GM19463 (cell line): Measurements from ENCODE around the gene MTAP.
A peak's percentile ranks its signal among the peaks of the same experiment; 100 is the strongest.

Source experiments
- ATAC-seq: cut with Tn5 transposase; IDR thresholded peaks from one replicate; pipeline ENCODE4 v1.9.1; 2021; ENCODE audit warnings: mild to moderate bottlenecking, moderate library complexity; ENCODE audit not compliant: unreplicated experiment

MTAP gene

DNA sequence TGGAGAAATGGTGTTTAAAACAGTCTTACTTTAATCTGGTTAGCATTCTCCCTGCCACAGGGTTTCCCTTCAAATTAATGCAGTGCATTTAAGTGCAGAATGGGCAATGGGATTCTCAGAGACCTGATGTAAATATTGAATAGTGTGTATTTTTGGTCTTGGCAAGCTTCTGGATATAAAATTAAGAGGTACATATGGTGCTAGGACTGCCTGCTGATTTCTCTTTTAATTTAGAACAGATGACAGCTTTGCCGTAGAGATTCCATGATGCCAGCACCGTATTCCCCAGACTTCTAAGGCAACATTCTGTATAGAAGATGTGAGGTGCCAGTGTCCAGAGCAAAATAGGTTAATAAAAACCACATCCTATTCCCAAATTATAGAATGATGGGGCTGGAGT, 1.9 kb downstream of the MTAP start:
- ATAC-seq = no peak

GRCh38 chr9:21804791-21805190, 2.4 kb downstream of the MTAP start:
- ATAC-seq = no peak

GRCh38 chr9:21806644-21807043, 4.2 kb downstream of the MTAP start:
- no peak for ATAC-seq

DNA sequence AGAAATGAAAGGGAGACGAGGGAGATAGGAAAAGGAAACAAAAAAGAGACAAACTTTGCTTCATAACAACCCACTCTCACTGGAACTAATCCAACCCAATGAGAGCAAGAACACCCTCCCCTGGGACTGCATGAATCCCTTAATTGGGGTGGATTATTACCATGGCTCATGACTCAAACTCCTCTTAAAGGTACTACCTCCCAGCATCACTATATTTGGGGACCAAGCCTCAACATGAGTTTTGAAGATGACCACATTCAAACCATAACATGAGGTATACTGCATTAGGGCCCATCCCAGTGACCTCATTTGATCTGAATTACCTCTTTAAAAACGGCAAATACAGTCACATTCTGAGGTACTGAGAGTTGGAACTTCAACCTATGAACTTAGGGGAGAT, 8.0 kb downstream of the MTAP start:
- no peak for ATAC-seq

- no peak for ATAC-seq
These were observed 8.4 kb downstream of the MTAP start for GRCh38 chr9:21810881-21811280.

GRCh38 chr9:21811914-21812313, 9.5 kb downstream of the MTAP start:
- no peak for ATAC-seq

DNA sequence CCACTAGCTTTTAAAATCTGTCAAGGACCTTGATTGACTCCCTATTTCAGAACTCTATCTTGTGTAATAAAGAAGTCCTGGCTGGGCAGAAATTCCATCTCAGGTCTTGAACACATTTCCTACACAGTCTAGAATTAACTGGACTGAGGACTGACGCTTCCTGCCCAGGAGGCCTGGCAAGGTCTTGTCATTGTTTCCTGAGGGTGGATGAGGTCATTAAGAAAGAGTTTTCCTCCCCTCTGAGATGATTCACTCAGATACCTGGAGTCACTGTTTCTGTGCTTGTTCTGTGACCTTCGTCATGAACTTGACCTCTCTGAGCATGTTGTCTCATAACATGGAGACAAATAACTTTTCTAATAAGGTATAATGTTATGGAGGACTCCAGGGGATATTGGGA, 10.0 kb downstream of the MTAP start:
- no peak for ATAC-seq

- ATAC-seq = peak; percentile 55
These were observed 10.6 kb downstream of the MTAP start for GRCh38 chr9:21812946-21813568.

- peak; percentile 39 for ATAC-seq
These were observed 11.4 kb downstream of the MTAP start for GRCh38 chr9:21813575-21814473.

DNA sequence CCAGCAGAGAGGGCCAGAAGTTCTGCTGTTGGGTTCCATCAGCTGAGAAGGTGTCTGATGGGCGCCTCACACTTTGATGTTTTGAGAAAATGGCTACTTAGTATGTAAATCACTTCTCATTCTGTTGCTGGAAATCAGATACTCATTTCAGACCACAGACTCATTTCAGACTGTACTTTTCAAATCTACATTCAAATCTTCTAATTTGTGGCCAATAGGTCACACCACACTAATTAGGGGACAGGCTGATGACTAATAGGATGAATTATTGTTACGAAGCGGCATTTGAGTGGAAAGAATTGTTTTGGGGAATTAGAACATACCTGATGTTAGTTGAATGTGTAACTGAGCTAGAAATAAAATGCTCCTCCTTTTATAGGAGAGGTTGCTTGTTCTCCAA, 13.2 kb downstream of the MTAP start:
- no peak for ATAC-seq

DNA sequence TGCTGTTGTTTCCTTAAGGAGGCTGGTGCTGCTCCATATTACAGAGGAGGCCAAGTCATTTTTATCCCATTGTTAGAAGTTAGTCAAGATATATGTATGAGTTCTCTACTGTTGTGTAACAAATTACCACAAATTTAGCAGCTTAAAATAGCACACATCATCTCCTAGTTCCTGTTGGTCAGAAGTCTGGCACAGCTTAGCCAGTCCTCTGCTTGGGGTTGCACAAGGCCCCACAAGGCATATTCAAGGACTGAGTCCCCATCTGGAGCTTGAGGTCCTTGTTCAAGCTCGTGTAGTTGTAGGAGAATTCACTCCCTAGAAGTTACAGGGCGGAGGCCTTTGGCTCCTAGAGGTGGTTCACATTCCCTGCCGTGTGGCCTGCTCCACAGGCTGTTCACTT, 14.7 kb downstream of the MTAP start:
- no peak for ATAC-seq

DNA sequence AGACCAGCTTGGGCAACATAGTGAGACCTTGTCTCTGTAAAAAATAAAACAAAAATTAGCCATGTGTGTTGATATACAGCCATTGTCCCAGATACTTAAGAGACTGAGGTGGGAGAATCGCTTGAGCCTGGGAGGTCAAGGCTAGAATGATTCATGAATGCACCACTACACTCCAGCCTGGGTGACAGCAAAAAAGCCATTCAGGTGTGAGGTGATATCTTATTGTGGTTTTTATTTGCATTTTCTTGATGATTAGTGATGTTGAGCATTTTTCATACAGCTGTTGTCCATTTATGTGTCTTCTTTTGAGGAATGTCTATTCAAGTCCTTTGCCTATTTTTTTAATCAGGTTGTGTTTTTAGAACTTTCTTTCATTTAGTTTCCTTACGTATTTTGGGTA, 23.2 kb downstream of the MTAP start:
- no peak for ATAC-seq

- ATAC-seq = no peak
These were observed 26.5 kb downstream of the MTAP start for GRCh38 chr9:21828853-21829410.

DNA sequence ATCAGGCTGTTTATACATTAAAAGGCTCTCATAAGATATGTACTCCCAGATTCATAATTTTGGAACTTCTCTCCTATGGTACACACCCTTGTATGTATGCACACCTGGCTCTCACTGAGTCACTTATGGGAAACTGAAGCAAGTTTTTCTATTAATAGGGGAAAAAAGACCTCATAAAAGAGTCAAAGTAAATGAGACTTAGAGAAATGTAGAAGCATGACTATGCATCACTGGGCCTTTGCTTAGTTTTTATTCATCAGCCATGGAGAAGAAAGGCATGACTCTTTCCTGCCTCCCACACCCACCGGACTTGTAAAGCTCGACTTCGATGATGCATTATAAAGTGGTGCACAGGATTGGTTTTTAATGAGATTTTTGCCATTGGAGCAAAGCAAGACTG, 28.2 kb downstream of the MTAP start:
- no peak for ATAC-seq

GRCh38 chr9:21831841-21832509, 29.5 kb downstream of the MTAP start:
- ATAC-seq = peak; percentile 68

DNA sequence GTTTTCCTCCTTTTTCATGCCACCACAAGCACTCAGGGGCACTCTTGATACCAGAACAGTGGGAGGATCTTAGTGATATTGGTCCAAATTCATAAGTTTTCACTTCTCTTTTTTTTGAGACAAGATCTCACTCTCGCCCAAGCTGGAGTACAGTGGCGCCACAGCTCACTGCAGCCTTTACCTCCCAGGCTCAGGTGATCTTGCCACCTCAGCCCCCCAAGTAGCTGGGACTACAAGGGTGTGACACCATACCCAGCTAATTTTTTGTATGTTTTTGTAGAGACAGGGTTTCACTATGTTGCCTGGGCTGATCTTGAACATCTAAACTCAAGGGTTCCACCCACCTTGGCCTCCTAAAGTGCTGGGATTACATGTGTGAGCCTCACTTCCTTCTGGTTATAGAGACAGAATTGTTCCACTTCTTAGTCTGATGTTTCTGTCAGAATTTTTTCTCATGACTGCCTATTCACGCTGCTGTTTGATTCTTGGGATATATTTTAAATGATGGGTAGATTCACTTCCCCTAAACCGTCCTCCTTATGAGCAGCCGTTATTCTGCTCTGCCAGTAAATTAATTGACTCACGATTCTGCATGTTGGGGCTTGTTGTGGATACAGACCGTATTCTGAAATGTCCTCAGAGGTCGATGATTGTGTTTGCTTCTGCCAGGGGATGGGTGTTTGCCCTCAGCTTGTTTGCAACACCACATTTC, 30.8 kb downstream of the MTAP start:
- ATAC-seq = peak; percentile 65

GRCh38 chr9:21835121-21835520, 32.7 kb downstream of the MTAP start:
- ATAC-seq = no peak

DNA sequence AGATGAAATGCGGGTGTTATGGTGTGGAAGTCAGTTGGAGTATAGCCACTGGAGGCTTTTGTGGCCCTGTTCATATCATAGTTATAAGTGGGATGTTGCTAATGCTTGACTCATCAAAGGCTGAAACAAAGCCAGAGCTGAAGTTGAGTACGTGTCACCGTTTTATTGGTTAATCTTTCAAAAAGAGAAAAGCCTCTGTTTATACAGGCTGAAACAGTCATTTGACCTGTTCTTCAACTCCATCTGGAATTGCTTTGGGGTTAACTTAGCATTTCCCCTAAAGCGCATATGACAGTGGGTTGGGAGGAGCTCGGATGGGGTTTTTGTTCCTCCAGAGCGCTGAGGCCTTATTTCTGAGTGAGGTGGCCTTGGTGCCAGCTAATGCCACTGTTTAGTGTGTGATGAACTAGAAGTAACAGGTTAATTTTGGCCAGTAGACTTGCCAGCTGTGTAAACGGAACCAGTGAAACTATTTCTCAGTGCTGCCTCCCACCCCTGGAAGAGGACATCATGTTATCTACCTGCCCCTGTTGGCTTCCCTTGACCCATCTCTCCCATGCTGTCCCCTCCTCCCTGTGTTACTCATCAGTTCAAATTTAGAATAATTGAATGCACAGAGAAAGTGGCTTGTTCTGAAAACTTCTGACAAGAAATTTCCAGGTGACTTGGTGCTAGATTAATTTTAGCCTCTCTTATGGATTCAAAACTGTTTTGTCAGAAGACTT, 34.2 kb downstream of the MTAP start:
- ATAC-seq = no peak

GRCh38 chr9:21837501-21837900, 35.1 kb downstream of the MTAP start:
- no peak for ATAC-seq

GRCh38 chr9:21840647-21841046, 38.2 kb downstream of the MTAP start:
- no peak for ATAC-seq
